IPS DF 6.9 (cell line): ENCODE data around the gene SCOC.
A peak's percentile ranks its signal among the peaks of the same experiment; 100 is the strongest.

Source experiments
- DNase-seq: peaks from one replicate; pipeline ENCODE4 v3.0.0-alpha.2; 2013; ENCODE audit warnings: low read depth, low spot score
- H3K27ac ChIP-seq: one replicate; pipeline ENCODE4 v1.5.1; 2013; ENCODE audit warnings: low read length, control low read depth
- H3K27me3 ChIP-seq: 2 replicates; pipeline ENCODE4 v1.6.1; 2013; ENCODE audit warnings: mild to moderate bottlenecking, low read length; ENCODE audit not compliant: control insufficient read depth, insufficient read depth
- H3K36me3 ChIP-seq: 2 replicates; pipeline ENCODE4 v1.6.1; 2013; ENCODE audit warnings: low read length; ENCODE audit not compliant: control insufficient read depth, insufficient read depth
- H3K4me1 ChIP-seq: 2 replicates; pipeline ENCODE4 v1.6.1; 2013; ENCODE audit warnings: low read length; ENCODE audit not compliant: control insufficient read depth, insufficient read depth
- H3K4me3 ChIP-seq: 2 replicates; pipeline ENCODE4 v1.5.1; 2013; ENCODE audit warnings: mild to moderate bottlenecking, low read length
- H3K9me3 ChIP-seq: 2 replicates; pipeline ENCODE4 v1.6.1; 2013; ENCODE audit warnings: low read length, inconsistent platforms; ENCODE audit not compliant: control insufficient read depth, insufficient read depth
- WGBS: extraction: QIAGEN DNeasy Blood & Tissue Kit; methylation state at CpG from one replicate; pipeline ENCODE4 v1.1.7; 2013; ENCODE audit warnings: mixed read lengths, missing lambda C conversion rate; ENCODE audit not compliant: insufficient read length, insufficient coverage; 5-methylcytosine and 5-hydroxymethylcytosine counted together

The SCOC gene

GRCh38 chr4:140359562-140360427, 13.7 kb upstream of the SCOC start:
- Histone ChIP-seq H3K4me3 (no peak overlapping the region), H3K9me3 (no peaks in the 10 kb centered on the region), H3K27me3 (no peaks in the 10 kb centered on the region), H3K36me3 (no peaks in the 10 kb centered on the region), H3K4me1 (no peaks in the 10 kb centered on the region), H3K27ac (no peak overlapping the region)
- no CpG with 5 or more reads among the region's 7 CpGs for whole genome bisulfite sequencing
- DNase-seq = peak; percentile 80

- no CpG with 5 or more reads among the region's 4 CpGs for WGBS
Observed at GRCh38 chr4:140361099-140361498, 12.3 kb upstream of the SCOC start.

GRCh38 chr4:140363051-140363450, 10.4 kb upstream of the SCOC start:
- Histone ChIP-seq H3K4me1 (no peaks in the 10 kb centered on the region), H3K4me3 (no peak overlapping the region), H3K9me3 (no peaks in the 10 kb centered on the region), H3K27me3 (no peaks in the 10 kb centered on the region), H3K27ac (no peak overlapping the region), H3K36me3 (no peaks in the 10 kb centered on the region)
- no peak for DNase-seq
- no CpG with 5 or more reads among the region's 3 CpGs for WGBS

More at GRCh38 chr4:140361099-140361498, 12.3 kb upstream of the SCOC start:
- Histone ChIP-seq H3K4me3 (no peak overlapping the region), H3K9me3 (no peaks in the 10 kb centered on the region), H3K27me3 (no peaks in the 10 kb centered on the region), H3K36me3 (no peaks in the 10 kb centered on the region), H3K27ac (no peak overlapping the region), H3K4me1 (no peaks in the 10 kb centered on the region)
- DNase-seq = no peak

- Histone ChIP-seq H3K36me3 (no peaks in the 10 kb centered on the region), H3K27ac (no peak overlapping the region), H3K4me1 (no peaks in the 10 kb centered on the region), H3K4me3 (no peak overlapping the region), H3K27me3 (no peaks in the 10 kb centered on the region), H3K9me3 (no peaks in the 10 kb centered on the region)
- DNase-seq = no peak
Observed at GRCh38 chr4:140363558-140363957, 9.9 kb upstream of the SCOC start.

GRCh38 chr4:140367738-140368137, 5.7 kb upstream of the SCOC start:
- H3K4me3 ChIP-seq = no peak overlapping the region

GRCh38 chr4:140368686-140369085, 4.8 kb upstream of the SCOC start:
- no peak for DNase-seq
- no CpG with 5 or more reads among the region's 3 CpGs for WGBS
- Histone ChIP-seq H3K4me3 (no peak overlapping the region), H3K9me3 (no peaks in the 10 kb centered on the region), H3K4me1 (no peaks in the 10 kb centered on the region), H3K27ac (no peak overlapping the region), H3K27me3 (no peaks in the 10 kb centered on the region), H3K36me3 (no peaks in the 10 kb centered on the region)

More at GRCh38 chr4:140367738-140368137, 5.7 kb upstream of the SCOC start:
- DNase-seq = no peak
- no peak overlapping the region for H3K27ac ChIP-seq
- WGBS = no CpG with 5 or more reads among the region's 2 CpGs
- H3K4me1 ChIP-seq = no peaks in the 10 kb centered on the region
- H3K36me3 ChIP-seq = no peaks in the 10 kb centered on the region
- no peaks in the 10 kb centered on the region for H3K9me3 ChIP-seq
- no peaks in the 10 kb centered on the region for H3K27me3 ChIP-seq

- Histone ChIP-seq H3K9me3 (no peaks in the 10 kb centered on the region), H3K4me3 (peak overlapping the region; percentile 50; the same call in 1 of the 2 replicates), H3K27ac (no peak overlapping the region), H3K4me1 (no peaks in the 10 kb centered on the region; the same call in 1 of the 2 replicates), H3K36me3 (no peaks in the 10 kb centered on the region), H3K27me3 (no peaks in the 10 kb centered on the region)
- WGBS = no CpG with 5 or more reads among the region's 21 CpGs
- DNase-seq = no peak
Observed at GRCh38 chr4:140372751-140373327, 607 bp upstream of the SCOC start.

GRCh38 chr4:140374130-140374477, 658 bp downstream of the SCOC start:
- H3K4me3 ChIP-seq = peak overlapping the region; percentile 74; the same call in 1 of the 2 replicates
- H3K36me3 ChIP-seq = no peaks in the 10 kb centered on the region
- H3K27ac ChIP-seq = no peak overlapping the region
- no peaks in the 10 kb centered on the region for H3K9me3 ChIP-seq
- DNase-seq = no peak
- no peaks in the 10 kb centered on the region for H3K27me3 ChIP-seq
- H3K4me1 ChIP-seq = no peaks in the 10 kb centered on the region; the same call in 1 of the 2 replicates
- WGBS = no CpG with 5 or more reads among the region's 8 CpGs

GRCh38 chr4:140382732-140383131, 9.3 kb downstream of the SCOC start:
- no peak for DNase-seq
- H3K36me3 ChIP-seq = no peaks in the 10 kb centered on the region
- no peak overlapping the region for H3K4me3 ChIP-seq
- no peaks in the 10 kb centered on the region for H3K27me3 ChIP-seq
- H3K27ac ChIP-seq = no peak overlapping the region
- no peaks in the 10 kb centered on the region for H3K4me1 ChIP-seq
- no peaks in the 10 kb centered on the region for H3K9me3 ChIP-seq

GRCh38 chr4:140388015-140388414, 14.6 kb downstream of the SCOC start:
- DNase-seq = no peak
- Histone ChIP-seq H3K27ac (no peak overlapping the region), H3K4me1 (no peaks in the 10 kb centered on the region), H3K4me3 (no peak overlapping the region), H3K27me3 (no peaks in the 10 kb centered on the region), H3K36me3 (no peaks in the 10 kb centered on the region), H3K9me3 (no peaks in the 10 kb centered on the region)
- WGBS = no CpG with 5 or more reads among the region's 1 CpG

GRCh38 chr4:140395668-140396067, 22.2 kb downstream of the SCOC start:
- no peaks in the 10 kb centered on the region for H3K27me3 ChIP-seq
- H3K9me3 ChIP-seq = no peaks in the 10 kb centered on the region
- no CpG with 5 or more reads among the region's 5 CpGs for WGBS
- H3K4me1 ChIP-seq = no peaks in the 10 kb centered on the region
- H3K4me3 ChIP-seq = no peak overlapping the region
- no peak for DNase-seq
- no peaks in the 10 kb centered on the region for H3K36me3 ChIP-seq
- H3K27ac ChIP-seq = no peak overlapping the region
